Psoas muscle (tissue), 8 donors: Measurements from ENCODE around the gene ADAP2. TPM values are rescaled to one million over a fixed set of nuclear protein-coding genes. Genes with fewer than 3 reads are reported as not detected.

Experiments used
- ATAC-seq, 4 donors: fragments of 200-7000 bp; cut with Tn5 transposase; one replicate each; pipeline ENCODE4 v1.9.1; 2020; ENCODE audit warnings: moderate library complexity in 3 of 4, mild to moderate bottlenecking in 2 of 4
- DNase-seq, 2 donors: peaks; one replicate each; pipeline ENCODE4 v3.0.0-alpha.2; 2020
- H3K27ac ChIP-seq: fragments of 200-600 bp; one replicate; pipeline ENCODE4 v1.8.0; 2022
- H3K27me3 ChIP-seq, 3 donors: fragments of 200-600 bp in 1 of 3; one replicate each; pipeline versions ENCODE4 v1.6.1 to v1.8.0; 2013 to 2022; ENCODE audit warnings: low read length in 2 of 3, mild to moderate bottlenecking in 2 of 3, moderate library complexity in 1 of 3; ENCODE audit not compliant: insufficient read depth in 3 of 3
- H3K36me3 ChIP-seq, 2 donors: fragments of 200-600 bp in 1 of 2; one replicate each; pipeline versions ENCODE4 v1.6.1 to v1.8.0; 2013 to 2022; ENCODE audit warnings: low read depth in 1 of 2, mild to moderate bottlenecking in 1 of 2, moderate library complexity in 1 of 2; ENCODE audit not compliant: insufficient read depth in 1 of 2
- H3K4me1 ChIP-seq: fragments of 200-600 bp; one replicate; pipeline ENCODE4 v1.8.0; 2022
- H3K4me3 ChIP-seq: fragments of 200-600 bp; one replicate; pipeline ENCODE4 v1.8.0; 2022; ENCODE audit warnings: mild to moderate bottlenecking
- H3K9me3 ChIP-seq: fragments of 200-600 bp; one replicate; pipeline ENCODE4 v1.8.0; 2022
- CTCF ChIP-seq: fragments of 200-600 bp; IDR thresholded peaks from one replicate; pipeline ENCODE4 v1.8.0; 2022; ENCODE audit warnings: antibody characterized with exemption
- WGBS, 3 donors: extraction: QIAGEN DNeasy Blood & Tissue Kit; methylation state at CpG; one replicate each; pipeline versions ENCODE4 v1.1.6 to v1.1.7; 2013; 5-methylcytosine and 5-hydroxymethylcytosine counted together
- intact Hi-C, 2 donors: fragments of 100-400 bp; cut with DNase I; formaldehyde crosslinking; loops; one replicate each; pipeline versions ENCODE4 v1.11.0 to v1.14.2; 2022
- polyA plus RNA-seq, 3 donors: library from polyadenylated mRNA; stranded (reverse); fragments of 200-250 nt; gene quantifications; one replicate each; pipeline ENCODE4 v1.2.3, GENCODE V29; 2013
- total RNA-seq, 4 donors: library from RNA; stranded (reverse); fragmentation: NEBNext Ultra II Directional in 2 of 4; extraction: Animal tissue kit (Norgen Biotek cat#: 25700) in 2 of 4; gene quantifications; one replicate each; pipeline versions ENCODE4 v1.2.1 to v1.2.4, GENCODE V29; 2021 to 2023
- donor health status: healthy with polysubstance abuse.
- donor health status: DM: no; HTN: no; CAD: no; lungs with moderate emphysema.
- donor health status: Bipolar disorder and iron deficiency.
- donor health status: healthy.
- donor health status: DM: yes; HTN: yes; CAD: no.
- donor health status: DM: no; HTN: no; CAD: no.
- donor health status: DM: no; HTN: no; CAD: no.
- donor health status: DM: yes; HTN: yes; CAD: no.

The ADAP2 gene
- total and polyA plus RNA-seq, 7 donors, result 1.0 to 4.6 (median 3.4) TPM

- H3K9me3 ChIP-seq, result no peaks in the 10 kb centered on the region
- ATAC-seq (peak in 1 of 4 donors; percentile 46), DNase-seq (peak; percentile 20 to 51)
- no peaks in the 10 kb centered on the region for H3K36me3 ChIP-seq
- H3K4me3 ChIP-seq, result peak overlapping the region; percentile 71
- no peak for TF ChIP-seq CTCF
- no peak overlapping the region for H3K27ac ChIP-seq
- peaks cover 0 to 55% (median 15%) of the 10 kb centered on the region in 3 donors for H3K27me3 ChIP-seq
- intact Hi-C loops, result no loop called here
- H3K4me1 ChIP-seq, result peaks cover 5% of the 10 kb centered on the region
- WGBS, 3 donors, result 1 to 3% (median 2%) methylated on average over 41 to 66 of the region's 66 CpGs
Measured at GRCh38 chr17:30922235-30923030, 688 bp downstream of the ADAP2 start.

GRCh38 chr17:30924341-30924740, 2.6 kb downstream of the ADAP2 start:
- WGBS, 3 donors, result 56 to 61% (median 57%) methylated on average over 2 of the region's 2 CpGs
- H3K27me3 ChIP-seq, result peaks cover 0 to 74% (median 15%) of the 10 kb centered on the region in 3 donors

GRCh38 chr17:30926516-30926915, 4.8 kb downstream of the ADAP2 start:
- no peak overlapping the region for H3K4me3 ChIP-seq
- H3K36me3 ChIP-seq, result no peaks in the 10 kb centered on the region
- TF ChIP-seq CTCF, result no peak
- ATAC-seq, result no peak
- peaks cover 0 to 82% (median 13%) of the 10 kb centered on the region in 3 donors for H3K27me3 ChIP-seq
- no peak for DNase-seq
- H3K4me1 ChIP-seq, result peaks cover 5% of the 10 kb centered on the region
- WGBS, 3 donors, result 72 to 77% (median 73%) methylated on average over 6 of the region's 6 CpGs
- no peaks in the 10 kb centered on the region for H3K9me3 ChIP-seq
- intact Hi-C loops, result no loop called here
- H3K27ac ChIP-seq, result no peak overlapping the region

More at GRCh38 chr17:30924341-30924740, 2.6 kb downstream of the ADAP2 start:
- TF ChIP-seq CTCF, result no peak
- H3K9me3 ChIP-seq, result no peaks in the 10 kb centered on the region
- no peak overlapping the region for H3K27ac ChIP-seq
- H3K36me3 ChIP-seq, result no peaks in the 10 kb centered on the region
- no peak overlapping the region for H3K4me3 ChIP-seq
- H3K4me1 ChIP-seq, result peaks cover 5% of the 10 kb centered on the region
- no peak for DNase-seq
- intact Hi-C loops, result no loop called here
- ATAC-seq, result no peak

DNA sequence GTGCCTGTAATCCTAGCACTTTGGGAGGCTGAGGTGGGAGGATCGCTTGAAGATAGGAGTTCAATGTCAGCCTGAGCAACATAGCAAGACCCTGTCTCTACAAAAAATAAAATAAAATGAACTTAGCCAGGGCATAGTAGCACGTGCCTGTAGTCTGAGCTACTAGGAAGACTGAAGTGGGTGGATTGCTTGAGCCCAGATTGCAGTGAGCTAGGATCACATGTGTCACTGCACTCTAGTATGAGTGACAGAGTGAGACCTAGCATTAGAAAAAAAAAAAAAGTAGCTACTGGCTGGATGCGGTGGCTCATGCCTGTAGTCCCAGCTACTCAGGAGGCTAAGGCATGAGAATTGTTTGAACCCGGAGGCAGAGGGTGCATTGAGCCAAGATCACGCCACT, 6.0 kb downstream of the ADAP2 start:
- Histone ChIP-seq H3K4me1 (no peaks in the 10 kb centered on the region), H3K27ac (no peak overlapping the region), H3K36me3 (no peaks in the 10 kb centered on the region), H3K4me3 (no peak overlapping the region), H3K27me3 (peaks cover 0 to 69% (median 6%) of the 10 kb centered on the region in 3 donors), H3K9me3 (no peaks in the 10 kb centered on the region)
- intact Hi-C loops, result no loop called here
- WGBS, 3 donors, result 81 to 87% (median 83%) methylated on average over 5 of the region's 5 CpGs
- ATAC-seq (no peak), DNase-seq (no peak)
- TF ChIP-seq CTCF, result no peak
